Hematopoietic multipotent progenitor cell treated with erythropoietin and hydrocortisone succinate and interleukin-3 and kit ligand, for 15 days (in vitro differentiated cells): ENCODE measurements around the gene NDUFA9.

Experiments used
- DNase-seq: peaks from one replicate; pipeline ENCODE4 v3.0.0-alpha.2; 2015; ENCODE audit warnings: low spot score

NDUFA9 gene

DNA sequence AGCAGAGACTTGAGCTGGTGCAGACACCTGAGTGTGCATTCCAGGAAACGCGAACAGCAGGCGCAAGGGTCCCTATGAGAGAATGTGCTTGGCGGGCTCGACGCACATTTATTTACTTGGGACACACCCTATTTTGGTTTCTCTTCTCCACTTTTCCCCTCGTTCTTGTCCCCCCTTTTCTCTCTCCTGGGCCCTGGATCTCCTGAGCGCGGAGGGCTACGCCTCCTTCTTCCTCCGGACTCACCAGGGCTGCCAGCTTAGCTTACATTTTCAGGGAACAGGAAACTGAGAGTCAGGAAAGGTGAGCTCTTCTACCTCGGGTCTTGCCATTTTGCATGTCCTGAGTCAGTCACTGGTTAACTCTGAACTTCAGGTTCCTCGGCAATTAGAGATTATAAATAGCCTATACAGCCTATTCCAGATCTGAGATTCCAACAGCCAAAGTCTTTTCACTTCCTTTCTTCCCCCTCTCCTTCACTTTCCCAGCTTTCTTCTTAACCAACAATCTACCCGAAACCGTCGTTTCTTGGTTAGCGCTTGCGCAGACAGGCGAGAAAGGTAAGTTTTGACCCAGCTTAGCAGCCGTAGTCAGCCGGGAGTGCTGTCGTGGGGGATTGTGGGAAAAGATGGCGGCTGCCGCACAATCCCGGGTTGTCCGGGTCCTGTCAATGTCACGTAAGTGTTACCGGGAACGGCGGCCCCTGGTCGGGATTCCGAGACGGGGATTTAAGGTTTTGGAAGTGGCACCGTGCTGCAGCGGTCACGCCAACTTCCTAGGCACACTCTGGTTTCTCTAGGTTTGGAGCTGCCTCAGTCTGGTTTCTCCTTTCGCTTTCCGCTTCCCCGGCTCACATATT lies at the start of gene NDUFA9, which contains the start of gene AKAP3:
Gene NDUFA9, plus strand, starts transcription at position 614 of the 857 bp plus-strand sequence. Its CDS starts 13 bp downstream, at position 627.
Gene AKAP3, minus strand, starts transcription at position 551 of the 857 bp plus-strand sequence. CDS start 10,855 bp downstream, outside the sequence.
- peak; percentile 79 for DNase-seq

DNA sequence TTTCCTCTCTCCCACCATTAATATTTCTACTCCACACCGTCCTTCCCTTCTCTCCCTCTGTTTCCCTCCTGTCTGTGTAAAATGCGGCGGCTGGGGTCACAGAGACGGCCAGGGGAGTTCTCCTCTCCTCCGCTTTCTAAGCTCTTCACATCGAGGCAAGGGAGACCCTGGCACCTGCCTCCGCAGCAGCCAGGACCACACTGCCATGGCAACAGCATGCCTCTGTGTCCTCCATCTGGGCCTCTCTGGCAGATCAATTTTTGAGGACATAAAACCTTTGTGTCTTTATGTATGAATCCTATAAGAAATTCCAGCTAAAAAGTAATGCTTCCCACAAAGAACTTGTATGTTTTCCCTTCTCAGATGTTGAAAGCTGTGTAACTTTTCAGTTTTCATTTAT lies 45.5 kb upstream of the NDUFA9 start:
- DNase-seq, result no peak

DNA sequence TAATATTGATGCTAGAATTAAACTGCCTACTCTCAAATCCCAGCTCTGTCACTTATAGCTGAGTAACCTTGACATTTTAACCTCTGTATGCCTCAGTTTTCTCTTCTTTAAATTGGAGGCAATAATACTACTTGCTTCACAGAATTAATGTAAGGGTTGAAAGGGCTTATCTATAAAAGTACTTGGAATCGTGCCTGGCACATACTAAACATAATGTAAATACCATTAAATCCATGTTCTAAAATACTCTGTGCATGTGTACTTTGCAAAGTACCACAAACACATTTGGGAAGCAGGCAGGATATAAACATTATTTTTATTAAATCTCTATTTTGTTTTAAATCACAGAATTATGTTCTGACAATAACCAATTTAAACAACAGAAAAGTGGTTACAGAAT lies 45.0 kb upstream of the NDUFA9 start:
- no peak for DNase-seq

DNA sequence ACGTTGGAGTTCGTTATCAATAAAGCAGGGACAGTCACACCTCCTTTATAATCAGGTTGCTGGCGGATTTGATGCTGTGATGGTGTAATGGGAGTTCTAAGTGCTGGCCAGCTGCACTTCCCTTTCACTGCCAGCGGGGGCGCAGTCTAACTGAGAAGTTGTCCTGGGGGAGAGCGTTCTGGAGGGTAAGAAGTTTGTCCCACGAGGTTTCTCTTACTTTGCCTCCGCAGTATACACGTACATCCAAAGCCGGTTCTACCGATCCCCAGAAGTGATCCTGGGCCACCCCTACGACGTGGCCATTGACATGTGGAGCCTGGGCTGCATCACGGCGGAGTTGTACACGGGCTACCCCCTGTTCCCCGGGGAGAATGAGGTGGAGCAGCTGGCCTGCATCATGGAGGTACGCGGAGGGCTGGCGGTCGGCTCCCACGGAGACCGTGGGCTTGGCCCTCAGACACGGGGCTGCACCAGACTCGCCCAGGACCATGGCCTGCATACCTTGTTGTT lies 44.2 kb upstream of the NDUFA9 start:
- peak; percentile 83 for DNase-seq

DNA sequence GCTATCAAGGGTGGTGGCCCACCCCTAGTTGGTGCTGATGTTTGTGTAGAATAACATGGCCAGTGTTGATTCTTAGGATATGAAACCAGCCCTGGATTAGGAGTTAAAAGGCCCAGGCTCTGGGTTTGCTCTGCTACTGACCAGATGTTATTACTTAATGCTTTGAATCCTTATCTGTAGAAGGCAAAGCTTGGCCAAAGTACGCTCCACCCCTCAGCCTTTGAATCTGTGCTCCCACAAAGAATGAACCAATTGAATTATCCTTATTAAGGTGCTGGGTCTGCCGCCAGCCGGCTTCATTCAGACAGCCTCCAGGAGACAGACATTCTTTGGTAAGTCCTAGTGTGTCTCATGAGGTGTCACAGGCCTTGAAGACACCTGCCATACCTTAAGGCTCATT lies 41.9 kb upstream of the NDUFA9 start:
- DNase-seq, result no peak

DNA sequence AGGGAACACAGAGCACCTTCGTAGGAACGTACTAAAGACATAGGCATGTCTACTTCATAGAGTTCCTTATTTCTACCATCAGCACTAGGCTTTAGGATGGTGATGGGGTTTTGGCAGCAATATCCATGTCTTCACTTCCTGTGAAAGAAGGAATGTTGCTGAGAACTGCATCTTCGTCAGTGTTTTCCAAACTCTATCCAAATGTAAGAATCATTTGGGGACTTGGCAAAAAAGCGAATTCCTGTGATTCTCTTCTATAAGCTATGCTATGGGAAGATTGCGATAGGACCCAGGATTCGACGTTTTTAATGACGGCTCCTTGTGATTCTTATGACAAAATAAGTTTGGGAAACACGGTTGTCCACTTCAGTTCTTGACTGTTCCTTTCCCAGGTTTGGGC lies 39.8 kb upstream of the NDUFA9 start:
- no peak for DNase-seq

DNA sequence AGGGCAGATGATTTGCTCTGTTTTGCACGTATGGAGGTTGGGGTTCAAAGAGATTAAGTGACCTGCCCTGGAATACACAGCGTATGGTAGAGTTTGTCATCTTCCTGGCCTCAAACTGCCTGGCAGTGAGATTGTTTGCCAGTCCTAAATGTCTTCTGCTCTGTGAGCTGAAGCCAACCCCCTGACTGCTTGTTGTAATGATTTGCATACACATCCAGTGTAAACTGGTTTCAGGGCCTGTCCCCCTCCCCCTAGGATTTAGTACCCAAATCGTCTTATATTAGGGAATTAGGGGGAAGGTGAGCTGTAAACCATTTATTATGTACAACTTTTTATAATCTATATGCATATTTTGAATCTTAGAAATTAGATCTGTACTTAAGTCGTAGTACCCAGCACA lies 38.4 kb upstream of the NDUFA9 start:
- no peak for DNase-seq

DNA sequence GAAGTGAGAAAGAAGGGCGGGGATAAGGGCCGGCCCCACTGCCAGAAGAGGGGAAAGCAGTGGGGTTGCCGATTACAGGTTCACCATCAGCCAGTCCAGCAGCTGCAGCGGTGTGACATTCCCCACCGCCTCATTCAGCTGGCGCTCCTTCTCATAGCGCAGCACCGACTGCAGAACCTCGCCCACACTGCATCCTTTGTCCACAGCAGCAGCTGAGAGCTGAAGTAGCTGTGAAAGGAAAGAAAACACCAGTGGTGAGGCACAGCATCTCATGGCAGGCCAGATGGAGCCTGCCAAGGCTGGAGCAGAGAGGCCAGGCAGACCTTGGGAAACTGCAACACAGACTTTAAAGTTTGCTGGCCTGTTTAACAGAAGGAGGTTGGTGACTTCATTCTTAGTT lies 33.2 kb upstream of the NDUFA9 start:
- no peak for DNase-seq

DNA sequence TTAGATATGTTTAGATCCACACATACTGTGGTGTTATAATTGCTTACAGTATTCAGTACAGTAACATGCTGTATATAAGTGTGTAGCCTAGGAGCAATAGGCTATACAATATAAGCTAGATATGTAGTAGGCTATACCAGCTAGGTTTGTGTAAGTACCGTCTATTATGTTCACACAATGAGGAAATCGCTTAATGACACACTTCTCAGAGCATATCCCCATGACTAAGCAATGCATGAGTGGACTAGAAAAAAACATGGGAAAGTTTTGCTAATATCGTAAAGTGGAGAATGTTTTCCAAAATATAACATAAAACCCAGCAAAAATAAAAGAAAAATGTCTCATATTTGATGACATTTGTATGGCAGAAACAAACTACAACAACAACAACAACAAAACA lies 27.4 kb upstream of the NDUFA9 start:
- no peak for DNase-seq

DNA sequence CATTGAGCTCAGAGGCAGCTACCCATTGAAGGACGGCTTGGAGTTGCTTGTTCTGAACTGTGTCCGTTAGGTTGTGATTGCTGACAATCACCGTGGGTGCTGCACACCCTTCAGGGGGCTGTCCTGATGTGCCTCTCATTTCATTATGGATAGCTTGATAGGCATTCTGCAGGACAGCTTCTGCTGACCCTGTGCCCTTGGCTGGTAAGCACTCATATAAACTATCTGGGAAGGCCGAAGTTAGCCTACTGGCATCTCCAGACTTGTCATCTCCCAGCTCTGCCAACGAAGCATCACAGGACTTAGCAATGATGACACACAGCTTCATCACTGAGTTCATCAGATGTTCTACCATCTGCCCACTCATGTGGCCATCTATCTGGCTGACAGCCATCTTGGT lies 22.4 kb upstream of the NDUFA9 start:
- DNase-seq, result no peak

DNA sequence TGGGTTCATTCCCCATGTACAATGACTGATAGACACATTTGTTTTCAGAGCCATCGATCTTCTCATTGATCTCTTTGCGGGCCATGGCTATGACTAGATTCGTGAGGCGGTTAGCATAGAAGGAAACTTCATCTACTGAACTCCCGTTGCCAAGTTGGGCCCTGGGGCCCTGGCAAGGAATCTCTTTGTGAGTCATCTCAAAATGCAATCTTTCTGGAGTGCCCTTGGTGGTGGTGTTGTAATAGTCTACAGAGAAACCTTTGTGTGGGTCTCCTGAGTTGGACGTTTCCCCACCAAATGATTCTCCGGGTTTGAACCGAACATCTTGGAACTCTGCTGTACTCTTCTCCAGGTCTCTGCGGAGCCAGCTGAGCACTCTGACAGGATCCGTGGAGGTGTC lies 20.5 kb upstream of the NDUFA9 start:
- DNase-seq, result no peak

DNA sequence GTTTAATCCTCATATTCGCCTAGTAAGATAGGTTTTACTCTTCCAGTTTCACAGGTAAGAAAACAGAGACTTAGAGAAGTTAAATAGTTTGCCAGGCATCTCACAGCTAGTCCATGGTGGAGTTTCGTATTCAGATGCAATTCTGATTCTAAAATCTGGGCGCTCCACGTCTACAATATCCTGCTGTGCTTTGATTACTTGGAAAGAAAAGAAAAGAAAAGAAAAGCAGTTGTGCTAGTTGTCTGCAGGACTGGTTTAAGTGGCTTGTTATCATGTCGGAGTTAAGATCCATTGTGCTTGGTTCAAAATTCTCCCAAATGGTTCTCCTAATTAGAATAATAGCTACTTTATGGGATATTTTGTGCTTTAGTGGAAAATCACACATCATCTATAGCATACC lies 18.7 kb upstream of the NDUFA9 start:
- DNase-seq, result no peak

DNA sequence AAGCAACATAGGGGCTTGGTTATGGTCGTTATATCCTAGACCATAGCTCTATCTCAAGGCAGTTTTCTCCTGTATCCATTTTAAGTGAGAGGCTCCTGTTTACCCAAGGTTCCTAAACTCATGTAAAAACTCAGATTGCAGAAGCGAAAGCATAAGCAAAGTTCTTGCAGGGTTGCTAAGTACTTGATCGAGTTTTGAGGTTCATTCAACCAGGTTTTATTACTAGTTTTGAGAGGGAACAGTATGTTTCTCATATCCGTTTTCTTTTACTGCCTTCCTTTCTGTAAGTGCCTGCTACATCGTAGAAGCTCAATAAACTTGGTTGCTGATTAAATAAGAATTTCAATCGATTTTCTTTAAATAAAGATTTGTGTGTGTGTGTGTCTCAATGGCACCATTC lies 5.2 kb upstream of the NDUFA9 start:
- no peak for DNase-seq

DNA sequence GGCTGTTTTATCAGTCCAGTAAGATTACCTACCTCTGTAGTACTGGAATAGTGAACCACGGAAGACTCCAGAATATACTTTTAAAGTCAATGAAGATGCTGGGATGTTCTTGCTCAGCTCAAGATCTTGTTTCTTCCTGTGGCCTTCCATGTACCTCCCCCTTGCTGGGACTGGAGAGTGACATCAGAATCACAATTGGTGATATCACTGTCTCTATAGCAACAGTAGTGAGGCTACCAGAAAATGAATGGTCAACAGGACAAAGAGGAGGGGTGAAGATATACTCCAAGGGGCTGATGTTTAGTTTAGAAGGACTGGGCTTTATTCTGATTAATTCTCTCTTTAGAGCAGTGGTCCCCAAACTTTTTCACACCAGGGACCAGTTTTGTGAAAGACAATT lies 3.9 kb upstream of the NDUFA9 start:
- no peak for DNase-seq

DNA sequence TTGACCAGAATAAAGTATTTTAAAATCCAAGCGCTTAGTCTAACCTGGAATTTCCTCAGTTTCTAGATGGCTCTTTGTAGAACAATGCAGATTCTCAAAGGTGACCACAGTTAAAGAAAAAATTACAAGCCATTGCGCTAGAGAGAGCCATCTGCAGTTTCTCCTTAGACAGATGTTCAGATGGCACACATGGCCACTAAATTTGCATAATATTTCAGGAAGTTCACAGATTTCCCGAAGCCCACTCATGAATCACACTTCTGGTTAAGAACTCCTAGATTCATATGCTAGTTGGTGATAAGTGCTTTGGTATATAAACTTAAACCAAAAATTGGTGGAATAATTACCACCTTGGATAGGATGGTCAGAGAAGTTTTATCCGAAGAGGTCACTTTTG lies 812 bp upstream of the NDUFA9 start:
- no peak for DNase-seq

DNA sequence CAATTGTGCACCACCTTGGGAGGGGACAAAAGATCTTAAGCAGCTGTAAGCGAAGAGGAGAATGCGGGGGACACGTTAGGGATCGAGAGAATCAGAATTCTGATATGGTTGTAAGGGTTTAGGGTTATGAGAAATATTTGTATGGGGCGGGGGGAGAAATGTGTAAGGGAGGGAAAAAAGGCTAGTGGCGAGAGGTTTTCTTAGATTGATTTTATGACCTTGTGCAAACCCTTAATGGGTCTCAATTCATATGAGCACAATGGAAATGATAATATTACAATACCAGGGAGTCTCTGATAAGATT lies 396 bp downstream of the NDUFA9 start:
- DNase-seq, result no peak

DNA sequence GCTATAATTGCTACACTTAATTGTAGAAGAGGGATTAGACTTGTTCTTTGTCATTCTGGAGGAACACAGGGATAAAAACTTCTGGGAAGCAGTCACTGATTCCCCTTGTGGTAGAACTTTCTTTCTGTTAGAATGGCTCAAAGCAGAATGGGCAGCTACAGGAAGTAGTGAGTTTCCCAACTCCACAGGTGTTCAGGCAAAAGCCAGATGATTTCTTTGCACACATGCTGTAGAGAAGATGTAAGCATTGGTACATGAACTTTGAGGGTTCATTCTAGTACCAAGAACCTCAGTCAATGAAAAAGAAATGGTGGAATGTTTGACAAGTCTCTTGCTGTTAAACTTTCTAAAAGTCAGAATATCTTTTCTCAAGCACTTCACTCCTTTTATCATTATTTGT lies 4.3 kb downstream of the NDUFA9 start:
- no peak for DNase-seq

DNA sequence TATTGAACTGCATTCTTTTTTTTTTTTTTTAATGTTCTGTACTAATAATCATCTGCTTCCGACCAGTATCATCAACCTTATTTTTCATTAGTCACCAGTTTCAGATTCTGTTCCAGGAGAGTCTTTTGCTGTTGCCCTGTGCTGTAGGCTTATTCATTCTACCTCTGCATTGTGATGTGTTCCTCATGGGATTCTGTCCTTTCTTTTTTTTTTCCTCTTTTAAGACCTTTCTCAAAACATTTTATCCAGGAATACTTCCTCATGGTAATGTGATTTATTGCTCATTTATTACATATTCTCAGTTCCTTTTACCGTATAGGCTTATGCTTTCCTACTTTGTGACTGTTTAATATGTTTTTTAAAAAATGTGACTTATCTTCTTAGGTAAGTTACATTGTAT lies 4.8 kb downstream of the NDUFA9 start:
- DNase-seq, result no peak

DNA sequence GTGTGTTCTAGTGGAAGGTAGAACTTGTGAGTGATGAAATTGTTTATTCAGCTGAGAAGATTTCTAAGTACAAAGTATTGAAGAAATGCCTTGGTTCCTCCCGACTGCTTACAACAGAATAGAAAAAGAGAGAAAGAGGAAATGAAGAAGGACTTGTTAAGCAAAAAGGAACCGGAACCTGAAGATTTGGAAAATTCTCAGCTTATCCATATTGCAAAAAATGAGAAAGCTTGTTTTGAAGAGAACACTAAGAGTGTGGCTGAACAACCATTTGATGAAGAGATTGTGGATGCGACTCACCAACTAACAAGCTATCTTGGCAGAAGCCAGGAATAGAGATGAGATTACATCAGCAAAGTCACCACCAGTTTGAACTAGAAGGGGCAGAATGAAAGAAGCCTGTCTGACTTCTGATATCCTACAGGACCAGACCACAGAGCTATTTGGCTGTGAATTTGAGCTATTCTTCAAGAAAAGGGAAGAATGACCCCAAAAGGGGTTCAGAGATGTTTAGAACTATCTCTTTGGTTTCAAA lies 15.1 kb downstream of the NDUFA9 start:
- DNase-seq, result no peak

DNA sequence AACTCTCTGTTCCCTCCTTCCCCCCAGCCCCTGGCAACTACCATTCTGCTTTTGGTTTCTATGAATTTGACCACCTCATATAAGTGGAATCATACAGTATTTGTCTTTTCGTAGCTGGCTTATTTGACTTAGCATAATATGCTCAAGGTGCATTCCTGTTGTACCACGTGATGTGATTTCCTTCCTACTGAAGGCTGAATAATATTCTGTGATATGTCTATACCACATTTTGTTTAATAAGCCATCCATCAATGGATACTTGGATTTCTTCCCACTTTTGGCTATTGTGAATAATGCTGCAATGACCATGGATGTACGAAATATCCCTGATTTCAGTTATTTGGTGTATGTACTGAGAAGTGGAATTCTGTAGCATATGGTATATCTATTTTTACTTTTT lies 16.3 kb downstream of the NDUFA9 start:
- no peak for DNase-seq

DNA sequence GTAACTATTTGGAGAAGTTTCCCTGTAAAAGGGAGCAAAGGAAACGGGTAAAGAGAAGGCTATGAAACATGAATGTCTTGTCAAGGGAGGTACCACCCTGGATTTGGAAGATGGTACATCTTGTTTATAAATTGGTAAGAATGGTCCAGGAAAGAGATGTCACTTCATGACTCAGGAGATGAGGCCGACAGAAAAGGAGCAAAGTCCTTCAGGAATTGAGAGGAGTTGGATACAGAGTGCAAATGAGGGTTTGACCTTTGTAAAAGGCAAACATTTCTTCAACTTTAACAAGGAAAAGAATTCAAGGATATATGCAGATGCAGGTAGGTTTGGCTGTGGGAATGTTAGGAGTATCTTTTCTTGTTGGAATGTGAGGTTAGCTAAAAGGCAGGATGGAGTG lies 30.8 kb downstream of the NDUFA9 start:
- DNase-seq, result no peak

DNA sequence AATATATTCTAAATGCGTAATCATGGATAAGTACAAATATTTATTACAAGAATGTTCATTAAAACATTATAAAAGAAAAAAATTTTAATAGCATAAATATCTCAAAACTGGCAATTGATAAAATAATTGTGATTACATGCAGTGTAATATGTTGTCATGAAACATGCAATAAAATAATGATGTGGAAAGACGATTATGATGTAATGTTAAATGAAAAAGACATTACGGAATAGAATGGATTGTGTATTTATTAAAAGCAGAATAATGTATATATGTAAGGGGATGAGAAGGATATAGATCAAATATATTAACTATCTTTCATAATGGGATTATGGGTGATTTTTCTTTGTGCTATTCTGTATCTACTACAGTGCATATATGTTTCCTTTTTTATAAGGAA lies 32.8 kb downstream of the NDUFA9 start:
- DNase-seq, result no peak

DNA sequence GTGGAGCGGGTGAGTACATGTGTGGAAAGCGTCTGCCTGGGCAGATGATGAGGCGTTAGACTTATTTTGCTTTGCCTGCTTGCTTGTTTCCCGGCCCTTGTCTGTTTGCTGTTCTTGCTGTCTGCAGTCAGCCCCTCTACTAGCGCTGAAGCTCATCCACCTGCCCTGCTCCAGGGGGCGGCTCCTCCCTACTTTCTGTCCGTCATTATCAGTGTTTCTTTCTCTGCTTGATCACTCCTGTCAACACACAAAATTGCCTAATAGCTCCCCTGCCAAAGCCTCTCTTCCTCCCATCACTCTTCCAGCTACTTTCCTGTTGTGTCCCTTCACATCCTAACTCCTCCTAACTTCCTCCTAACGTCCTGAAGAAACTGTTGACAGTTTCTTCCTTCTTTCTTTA lies 36.4 kb downstream of the NDUFA9 start:
- no peak for DNase-seq

DNA sequence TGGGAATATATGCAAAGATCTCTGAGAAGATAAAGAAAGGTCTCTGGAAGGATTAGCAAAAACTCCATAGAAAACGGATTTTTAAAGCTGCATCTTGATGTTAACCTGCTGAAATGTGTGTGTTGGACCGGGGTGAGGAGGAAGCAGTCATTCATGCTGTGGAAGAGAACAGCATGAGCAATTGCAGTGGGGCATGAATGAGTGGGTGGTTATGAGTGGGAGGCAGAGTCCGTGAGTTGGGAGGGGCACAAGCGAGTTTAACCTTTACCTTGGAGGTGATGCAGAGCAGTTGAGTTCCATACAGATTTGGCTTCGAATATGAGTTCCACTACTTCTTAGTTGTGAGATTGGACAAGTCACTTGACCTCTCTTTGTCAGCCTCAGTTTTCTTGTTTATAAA lies 41.8 kb downstream of the NDUFA9 start:
- DNase-seq, result no peak
